Hindlimb muscle (tissue), 1 donor: ENCODE data around the gene RARS1. TPM values are rescaled to one million over a fixed set of nuclear protein-coding genes. Genes with fewer than 3 reads are reported as not detected.
A peak's percentile ranks its signal among the peaks of the same experiment; 100 is the strongest.

Experiments used
- DNase-seq: peaks from one replicate; pipeline ENCODE4 v3.0.0-alpha.2; 2013
- polyA plus RNA-seq: library from polyadenylated mRNA; unstranded; fragments of 120-200 nt; gene quantifications from one replicate; pipeline ENCODE4 v1.2.1, GENCODE V29; 2013; ENCODE audit not compliant: insufficient read length

The RARS1 gene
- polyA plus RNA-seq: 50.3 TPM

DNA sequence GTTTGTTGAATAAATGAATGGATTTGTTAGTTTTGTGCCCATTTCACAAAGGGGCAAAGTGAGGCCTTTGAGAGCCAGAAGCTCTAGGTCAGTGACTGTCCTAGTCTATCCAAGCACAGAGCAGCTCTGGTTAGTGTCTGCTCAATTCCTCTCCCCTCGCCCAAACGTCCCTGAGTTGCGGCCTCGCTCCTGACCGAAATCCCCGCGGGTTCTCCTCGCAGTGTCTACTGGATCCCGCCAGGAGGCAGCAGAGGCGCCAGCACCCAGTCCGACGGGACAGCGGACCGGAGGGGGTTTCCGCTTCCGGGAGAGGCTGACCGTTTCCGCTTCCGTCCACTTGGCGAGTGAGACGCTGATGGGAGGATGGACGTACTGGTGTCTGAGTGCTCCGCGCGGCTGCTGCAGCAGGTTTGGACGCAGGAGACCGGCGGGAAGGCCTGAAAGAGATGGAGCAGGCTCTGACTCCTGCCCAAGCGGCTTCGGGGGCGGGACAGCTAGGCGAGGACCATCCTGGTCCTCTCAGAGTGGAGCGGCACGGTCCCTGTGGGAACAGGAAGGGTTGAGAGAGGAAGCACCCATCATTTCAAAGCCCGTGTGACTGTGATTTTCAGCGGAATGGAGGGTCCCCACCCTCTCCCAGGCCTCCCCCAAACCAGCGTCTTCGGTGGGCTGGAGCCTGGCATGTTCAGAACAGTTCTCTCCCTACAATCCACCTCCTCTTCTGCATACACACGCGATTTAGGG lies at the start of gene RARS1:
RARS1 (plus strand) TSS at position 336 of the 744 bp plus-strand sequence; CDS start at position 364, 28 bp downstream.
- DNase-seq: peak; percentile 96

DNA sequence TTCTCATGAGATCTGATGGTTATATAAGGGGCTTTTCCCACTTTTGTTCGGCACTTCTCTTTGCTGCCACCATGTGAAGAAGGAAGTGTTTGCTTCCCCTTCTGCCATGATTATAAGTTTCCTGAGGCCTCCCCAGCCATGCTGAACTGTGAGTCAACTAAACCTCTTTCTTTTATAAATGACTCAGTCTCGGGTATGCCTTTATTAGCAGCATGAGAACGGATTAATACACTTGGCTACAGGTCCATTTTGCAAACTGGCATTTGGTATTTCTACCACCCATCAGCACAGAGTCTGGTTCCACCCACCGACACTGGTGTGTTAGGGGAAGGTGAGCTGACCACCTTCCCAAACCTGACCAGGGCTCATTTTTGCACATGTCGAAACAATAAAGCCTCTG lies 47.9 kb upstream of the RARS1 start:
- DNase-seq: no peak

DNA sequence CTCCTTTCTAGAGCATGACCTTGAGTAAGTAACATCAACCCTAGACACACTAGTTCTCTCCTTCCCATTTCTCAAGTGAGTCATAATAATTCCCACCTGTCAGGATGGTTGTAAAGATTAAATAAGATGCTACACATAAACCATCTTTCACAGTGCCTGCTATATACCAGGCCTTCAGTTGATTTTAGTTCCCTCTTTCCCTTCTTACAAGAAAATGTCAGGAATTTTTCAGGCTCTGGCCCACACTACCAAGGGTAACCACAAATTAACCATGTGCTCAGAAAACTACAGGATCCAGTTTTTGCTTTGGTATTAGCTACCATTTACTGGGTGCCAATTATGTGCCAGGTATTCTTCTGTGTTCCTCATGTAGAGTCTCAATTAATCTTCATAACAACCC lies 42.7 kb upstream of the RARS1 start:
- no peak for DNase-seq

DNA sequence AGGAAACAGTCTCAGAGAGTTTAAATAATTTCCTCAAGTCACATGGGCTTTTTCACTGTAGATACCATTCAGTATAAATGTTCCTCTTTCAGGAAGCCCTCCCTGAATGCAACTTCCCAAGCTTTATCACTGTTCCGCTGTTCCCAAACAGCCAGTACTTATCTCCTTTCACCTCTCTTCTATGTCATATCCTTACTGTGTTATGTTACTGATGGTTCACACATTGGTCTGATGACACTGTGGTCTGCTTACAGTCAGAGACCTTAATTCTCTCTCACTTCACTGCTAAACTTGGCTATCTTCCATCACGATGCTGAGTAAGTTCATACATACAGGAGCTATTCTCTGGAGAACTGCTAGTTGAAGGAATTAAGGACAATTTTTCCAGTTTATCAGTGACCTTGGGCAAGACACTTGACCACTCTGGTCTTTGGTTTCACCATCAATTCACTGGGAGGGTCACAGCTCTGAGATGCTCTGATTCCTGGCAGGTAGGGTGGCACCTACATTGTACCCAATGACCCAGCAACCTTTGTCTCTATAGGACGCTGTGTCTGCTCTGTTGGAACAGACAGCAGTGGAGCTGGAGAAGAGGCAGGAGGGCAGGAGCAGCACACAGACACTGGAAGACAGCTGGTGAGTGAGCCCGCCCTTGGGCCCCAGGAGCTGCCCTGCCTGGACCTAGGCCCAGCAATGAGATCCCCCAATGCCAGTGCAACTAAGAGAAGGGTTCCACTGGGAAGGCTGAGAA lies 42.1 kb upstream of the RARS1 start:
- no peak for DNase-seq

DNA sequence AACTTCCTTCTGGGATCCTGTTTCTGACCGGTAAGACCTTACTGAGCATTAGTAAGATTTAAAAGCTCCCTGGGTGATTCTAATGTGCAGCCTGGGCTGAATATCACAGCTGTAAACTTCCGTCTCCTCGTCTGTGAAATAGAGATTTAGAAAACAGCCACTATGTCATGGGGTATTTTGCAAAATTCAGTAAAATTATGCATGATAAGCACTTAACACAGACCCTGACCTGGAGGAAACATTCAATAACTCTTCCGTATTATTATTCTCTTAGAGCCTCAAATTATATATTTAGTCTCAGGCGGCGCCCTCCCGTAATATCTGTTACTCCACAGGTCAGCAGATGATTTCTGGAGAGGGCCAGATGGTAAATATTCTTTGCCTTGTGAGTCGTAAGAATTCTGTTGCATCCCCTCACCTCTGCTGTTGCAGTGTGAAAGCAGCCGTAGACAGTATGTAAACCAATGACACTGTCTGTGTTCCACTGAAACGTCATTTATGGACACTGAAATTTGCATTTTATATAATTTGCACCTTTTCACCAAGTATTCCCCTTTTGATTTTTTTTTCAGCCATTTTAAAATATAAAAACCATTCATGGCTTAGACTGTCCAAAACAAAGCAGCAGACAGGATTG lies 39.2 kb upstream of the RARS1 start:
- no peak for DNase-seq

DNA sequence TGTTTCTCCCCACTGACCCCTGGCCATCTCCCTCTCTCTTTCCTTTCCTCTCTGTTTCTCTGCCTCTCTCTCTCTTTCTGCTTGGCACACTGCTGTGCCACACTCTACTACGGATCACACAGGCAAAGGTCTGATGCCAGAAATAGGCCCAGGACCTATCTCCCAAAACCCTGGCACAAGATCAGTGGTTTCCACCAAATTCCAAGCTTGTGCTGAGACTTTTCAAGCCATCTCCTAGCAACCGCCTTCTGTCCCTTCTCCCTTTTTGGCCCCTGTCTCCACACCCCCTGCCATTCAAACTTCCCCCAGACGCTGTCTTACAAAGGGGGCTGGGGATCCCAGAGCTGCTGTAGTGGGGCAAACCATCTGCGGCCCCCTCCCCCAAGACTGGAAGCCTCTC lies 38.5 kb upstream of the RARS1 start:
- no peak for DNase-seq

DNA sequence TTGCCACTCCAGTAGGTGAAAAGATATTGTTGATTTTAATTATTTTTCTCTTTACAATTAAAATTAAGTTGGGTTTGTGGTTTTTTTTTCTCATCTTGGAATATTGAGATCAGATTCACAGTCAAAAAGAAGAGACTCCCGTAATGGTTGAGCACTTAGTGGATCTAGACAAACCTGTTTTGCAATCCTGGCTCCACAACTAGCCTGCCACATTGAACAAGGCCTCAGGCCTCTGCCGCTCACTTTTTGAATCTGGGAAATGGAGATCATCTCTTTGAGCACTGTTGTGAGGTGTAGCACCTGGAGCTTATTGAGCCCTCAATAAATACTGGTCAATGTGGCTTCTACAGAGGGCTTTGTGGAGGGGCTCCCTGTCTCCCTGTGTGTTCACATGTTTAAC lies 37.1 kb upstream of the RARS1 start:
- no peak for DNase-seq

DNA sequence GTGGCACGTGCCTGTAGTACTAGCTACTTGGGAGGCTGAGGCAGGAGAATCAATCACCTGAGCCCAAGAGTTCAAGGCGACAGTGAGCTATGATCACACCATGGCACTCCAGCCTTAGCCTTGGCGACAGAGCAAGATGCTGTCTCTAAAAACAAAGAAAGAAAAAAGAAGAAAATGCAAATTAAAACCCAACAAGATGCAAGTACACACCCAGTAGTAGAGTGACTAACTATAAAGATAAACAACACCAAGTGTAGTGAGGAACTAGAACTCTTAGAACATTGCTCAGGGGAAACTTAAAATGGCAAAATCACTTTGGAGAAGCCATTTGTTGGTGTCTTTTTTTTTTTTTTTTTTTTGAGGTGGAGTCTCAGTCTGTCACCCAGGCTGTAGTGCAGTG lies 34.7 kb upstream of the RARS1 start:
- DNase-seq: no peak

DNA sequence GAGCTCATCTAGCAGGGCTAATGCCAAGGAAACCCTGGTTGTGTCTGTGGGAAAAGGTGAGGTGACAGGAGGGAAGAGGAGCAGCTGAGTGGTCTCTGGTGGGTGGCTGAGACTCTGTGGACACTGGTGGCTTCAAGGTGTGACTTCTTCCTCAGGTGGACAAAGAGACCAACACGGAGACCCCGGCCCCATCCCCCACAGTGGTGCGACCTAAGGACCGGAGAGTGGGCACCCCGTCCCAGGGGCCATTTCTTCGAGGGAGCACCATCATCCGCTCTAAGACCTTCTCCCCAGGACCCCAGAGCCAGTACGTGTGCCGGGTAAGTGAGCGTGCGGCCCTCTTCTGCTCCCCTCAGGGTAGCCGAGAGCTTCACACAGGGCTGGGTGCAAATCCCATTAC lies 31.1 kb upstream of the RARS1 start:
- no peak for DNase-seq

DNA sequence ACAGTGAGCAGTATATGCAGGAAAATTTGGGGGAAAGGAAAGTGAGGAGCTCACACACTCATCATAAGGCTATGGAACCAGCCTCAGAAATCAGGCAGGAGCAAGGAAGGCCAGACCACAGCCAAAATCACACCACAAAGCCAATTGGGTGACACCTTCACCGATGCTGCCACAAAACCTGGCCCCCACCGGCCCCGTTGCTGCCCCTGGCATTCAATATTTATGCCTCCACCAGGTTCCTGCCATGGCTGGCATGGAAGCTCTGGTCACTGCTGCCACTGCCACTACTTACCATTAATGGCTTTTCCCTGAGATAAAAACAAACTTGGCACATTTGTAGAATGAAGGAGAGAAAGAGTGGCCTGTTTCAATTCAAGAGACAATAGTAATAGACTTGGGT lies 28.7 kb upstream of the RARS1 start:
- DNase-seq: no peak

DNA sequence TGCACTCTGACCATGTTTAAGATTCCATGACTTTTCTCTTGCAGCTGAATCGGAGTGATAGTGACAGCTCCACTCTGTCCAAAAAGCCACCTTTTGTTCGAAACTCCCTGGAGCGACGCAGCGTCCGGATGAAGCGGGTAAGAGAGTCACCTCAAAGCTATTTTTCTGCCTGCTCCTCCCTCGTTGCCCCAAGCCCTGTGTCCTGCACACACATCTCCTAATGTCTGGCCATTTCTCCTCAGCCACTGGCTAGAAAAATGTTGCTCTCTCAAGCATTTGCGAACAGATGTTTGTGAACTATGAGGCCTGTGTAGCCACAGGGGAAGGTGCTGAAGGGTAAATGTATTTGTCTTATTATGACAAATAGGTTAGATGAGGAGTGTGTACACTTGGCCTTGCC lies 25.7 kb upstream of the RARS1 start:
- DNase-seq: no peak

DNA sequence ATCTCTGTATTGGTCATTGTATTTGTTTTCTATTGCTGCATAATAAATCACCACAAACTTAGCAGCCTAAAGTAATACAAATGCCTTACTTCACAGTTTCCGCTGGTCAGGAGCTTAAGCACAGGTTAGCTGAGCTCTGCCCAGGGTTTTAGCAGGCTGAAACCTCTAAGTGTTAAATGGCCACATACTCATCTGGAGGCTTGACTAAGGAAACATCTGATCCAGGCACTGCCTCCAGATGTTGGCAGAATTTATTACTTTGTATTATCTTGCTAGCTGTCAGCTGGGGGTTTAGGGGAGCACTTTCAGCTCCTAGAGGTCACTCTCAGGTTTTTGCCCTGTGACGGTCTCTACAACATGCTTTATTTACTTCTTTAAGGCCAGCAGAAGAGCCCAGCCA lies 23.2 kb upstream of the RARS1 start:
- no peak for DNase-seq

DNA sequence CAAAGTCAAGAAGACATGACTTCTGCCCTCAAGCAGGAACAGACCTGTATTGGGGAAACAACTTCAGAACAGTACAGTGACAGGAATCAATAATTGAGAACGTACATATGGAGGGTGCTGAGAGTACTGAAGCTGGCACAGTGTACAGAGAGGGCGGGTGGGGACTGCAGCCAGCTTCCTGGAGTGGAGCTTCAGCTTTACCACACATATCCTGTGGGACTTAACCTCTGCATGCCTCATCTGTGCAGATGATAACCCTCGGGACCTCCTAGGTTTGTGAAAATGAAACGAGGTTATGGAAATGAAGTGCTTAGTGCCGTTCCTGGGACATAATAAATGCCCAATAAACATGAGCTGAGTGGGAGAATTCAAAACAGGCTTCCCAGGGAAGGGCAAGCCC lies 22.1 kb upstream of the RARS1 start:
- DNase-seq: no peak

DNA sequence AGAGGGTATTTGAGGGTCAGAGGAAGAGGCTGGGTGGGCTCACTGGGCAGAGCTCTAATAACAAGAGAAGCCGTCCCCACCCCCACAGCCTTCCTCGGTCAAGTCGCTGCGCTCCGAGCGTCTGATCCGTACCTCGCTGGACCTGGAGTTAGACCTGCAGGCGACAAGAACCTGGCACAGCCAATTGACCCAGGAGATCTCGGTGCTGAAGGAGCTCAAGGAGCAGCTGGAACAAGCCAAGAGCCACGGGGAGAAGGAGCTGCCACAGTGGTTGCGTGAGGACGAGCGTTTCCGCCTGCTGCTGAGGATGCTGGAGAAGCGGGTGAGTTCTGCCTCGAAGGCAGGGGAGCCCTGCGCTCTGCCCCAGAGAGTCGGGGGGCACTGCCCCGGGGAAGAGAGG lies 21.6 kb upstream of the RARS1 start:
- no peak for DNase-seq

DNA sequence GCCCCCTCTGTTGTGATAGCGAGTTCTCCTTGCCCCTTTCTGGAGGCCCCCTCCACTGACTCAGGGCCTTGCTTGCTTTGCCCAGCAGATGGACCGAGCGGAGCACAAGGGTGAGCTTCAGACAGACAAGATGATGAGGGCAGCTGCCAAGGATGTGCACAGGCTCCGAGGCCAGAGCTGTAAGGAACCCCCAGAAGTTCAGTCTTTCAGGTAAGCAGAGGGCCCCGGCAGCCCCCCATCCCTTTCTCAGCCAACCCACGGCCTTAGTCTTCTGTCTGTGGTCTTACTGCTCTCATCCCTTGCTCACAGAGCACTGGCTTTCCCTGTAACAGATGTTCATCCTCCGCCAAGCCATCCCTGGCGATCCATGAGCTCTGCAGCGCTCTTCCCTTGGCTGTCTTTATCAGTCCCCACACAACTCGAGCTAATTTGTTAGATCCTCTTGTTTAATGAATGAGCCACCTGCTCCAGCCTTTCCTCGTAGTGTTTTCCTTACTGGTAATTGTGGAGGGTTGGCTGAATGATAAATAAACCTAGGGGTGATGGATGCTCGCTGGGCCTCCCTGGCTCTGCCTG lies 18.4 kb upstream of the RARS1 start:
- DNase-seq: no peak

DNA sequence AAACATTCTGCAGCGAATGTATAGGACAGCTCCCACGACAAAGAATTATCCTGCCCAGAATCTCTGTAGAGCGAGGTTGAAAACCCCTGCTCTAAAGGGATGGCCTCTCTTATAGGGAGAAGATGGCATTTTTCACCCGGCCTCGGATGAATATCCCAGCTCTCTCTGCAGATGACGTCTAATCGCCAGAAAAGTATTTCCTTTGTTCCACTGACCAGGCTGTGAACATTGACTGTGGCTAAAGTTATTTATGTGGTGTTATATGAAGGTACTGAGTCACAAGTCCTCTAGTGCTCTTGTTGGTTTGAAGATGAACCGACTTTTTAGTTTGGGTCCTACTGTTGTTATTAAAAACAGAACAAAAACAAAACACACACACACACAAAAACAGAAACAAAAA lies 17.4 kb upstream of the RARS1 start:
- DNase-seq: no peak

DNA sequence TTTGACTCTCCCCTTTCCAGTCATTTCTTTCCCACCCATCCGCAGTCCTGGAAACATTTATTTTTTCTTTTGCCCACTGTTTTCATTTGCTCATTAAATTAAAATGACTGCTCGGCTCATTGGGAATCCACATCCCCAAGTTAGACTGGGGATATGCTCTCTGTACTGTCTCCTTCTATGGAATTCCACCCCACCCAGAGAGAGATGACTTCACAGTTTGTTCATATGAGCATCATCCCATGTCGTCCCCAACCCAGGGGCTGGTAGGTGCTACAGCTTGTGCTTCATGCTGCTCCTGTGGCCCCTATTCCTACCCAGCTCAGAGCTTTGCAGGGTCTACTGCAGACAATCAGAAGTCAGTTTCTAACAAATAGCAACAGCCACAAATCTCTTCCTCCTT lies 16.5 kb upstream of the RARS1 start:
- DNase-seq: no peak

DNA sequence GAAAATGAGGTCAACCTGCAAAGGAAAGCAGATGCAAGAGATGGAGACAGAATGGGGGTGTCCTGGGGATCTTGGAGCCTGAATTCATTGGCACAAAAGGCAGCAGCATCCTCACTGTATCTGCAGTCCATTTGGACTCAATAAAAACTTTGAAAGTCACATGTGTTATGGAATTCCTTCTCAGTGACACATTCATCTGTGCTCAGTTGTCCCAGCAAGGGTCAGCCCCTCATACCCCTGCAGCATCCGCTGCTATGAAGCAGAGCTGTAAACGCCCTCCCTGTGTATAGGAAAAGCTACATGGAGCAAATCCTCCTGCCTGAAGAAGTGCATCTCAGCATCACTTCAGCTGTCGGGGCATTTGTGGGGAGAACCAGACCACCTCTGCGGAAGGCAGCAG lies 14.5 kb upstream of the RARS1 start:
- no peak for DNase-seq

DNA sequence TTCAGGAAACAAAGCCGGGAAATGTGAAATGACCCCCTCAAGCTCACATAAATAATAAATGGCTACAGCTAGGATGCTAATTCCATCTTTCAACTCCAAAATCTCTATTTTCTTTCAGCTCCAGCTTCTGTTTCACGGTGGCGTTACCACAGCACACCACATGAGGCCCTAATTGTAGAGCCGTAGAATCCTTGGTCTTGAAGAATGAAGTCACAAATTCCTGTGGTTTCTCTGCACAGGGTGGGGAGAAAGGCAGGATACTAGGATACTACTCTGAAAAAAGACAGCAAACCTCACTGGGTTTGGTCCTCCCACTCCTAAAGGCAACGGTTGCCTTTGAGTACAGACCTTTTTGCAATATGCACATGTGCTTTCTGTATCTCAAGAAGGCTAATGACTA lies 13.9 kb upstream of the RARS1 start:
- no peak for DNase-seq

DNA sequence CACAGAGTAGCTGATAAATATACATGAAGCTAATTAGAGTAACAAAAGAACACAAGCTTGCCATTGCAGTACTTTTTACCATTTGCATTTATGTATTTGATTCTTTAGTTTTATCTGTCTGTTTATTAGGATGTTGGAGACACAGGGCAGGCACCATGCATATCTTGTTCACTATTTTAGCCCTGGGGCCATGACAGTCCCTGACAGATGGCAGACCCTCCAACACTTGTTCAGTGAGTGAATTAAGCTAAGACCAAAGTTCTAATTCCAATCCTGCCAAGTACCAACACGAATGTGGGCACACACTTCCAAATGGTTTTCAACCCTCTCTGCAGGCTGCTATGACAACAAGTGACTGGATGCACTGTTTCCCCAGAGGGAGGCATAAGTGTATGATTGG lies 12.0 kb upstream of the RARS1 start:
- DNase-seq: no peak

DNA sequence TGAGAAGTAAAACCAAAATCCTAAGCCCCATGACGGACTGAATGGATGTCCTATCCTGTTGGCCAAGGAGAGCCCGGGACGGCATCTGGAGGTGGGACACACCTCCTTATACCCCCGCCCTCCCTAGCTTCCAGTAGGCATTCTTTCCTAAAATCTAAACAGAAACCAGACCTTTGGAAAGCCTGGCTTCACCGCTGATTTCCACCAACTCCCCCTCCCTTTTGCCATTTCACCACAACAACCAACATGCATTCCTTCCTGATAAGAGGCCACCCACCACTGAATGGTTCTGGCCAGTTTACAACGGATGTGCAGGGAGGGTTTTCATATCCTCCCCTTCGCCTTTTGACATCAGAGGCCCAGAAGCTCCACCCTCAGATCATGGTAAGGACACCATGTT lies 9.2 kb upstream of the RARS1 start:
- no peak for DNase-seq

DNA sequence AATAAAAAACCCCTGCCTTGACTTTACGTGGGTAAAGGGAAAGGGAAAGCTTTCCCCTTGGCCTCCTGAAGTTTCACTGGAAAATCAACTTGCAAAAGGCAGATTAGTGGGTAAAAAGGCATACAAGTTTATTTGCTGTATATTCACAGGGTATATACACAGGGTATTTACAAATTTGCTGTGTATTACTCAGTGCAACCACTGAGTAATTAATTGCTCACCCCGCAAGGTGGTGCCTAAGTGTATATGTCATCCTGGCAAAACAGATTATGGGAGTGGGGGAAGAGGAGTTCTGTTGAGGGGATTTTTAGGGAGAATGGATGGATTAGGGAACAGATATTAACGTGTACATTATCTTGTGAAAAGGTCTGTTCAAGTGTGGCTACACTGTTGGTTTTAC lies 7.1 kb upstream of the RARS1 start:
- no peak for DNase-seq

DNA sequence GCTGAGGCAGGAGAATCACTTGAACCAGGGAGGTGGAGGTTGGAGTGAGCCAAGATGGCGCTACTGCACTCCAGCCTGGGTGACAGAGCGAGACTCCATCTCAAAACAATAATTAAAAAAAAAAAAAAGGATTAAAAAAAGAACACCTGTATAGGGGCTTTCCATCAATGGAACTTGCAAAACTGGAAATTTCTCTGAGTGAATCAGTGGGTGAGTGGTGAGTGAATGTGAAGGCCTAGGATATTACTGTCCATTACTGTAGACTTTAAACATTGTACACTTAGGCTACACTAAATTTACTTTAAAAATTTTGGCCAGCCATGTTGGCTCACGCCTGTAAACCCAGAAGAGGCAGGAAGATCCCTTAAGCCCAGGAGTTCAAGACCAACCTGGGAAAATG lies 5.7 kb upstream of the RARS1 start:
- no peak for DNase-seq
